Stomach smooth muscle (tissue), 2 donors: ENCODE measurements around the gene MAG.

Experiments
- H3K27ac ChIP-seq: one replicate; pipeline ENCODE4 v1.7.0; 2013; ENCODE audit warnings: mild to moderate bottlenecking, low read length, inconsistent platforms
- H3K27me3 ChIP-seq, 2 donors: one replicate each; pipeline ENCODE4 v1.7.0; 2013; ENCODE audit warnings: low read length in 2 of 2; ENCODE audit not compliant: insufficient read depth in 2 of 2, control insufficient read depth in 1 of 2
- H3K36me3 ChIP-seq, 2 donors: one replicate each; pipeline ENCODE4 v1.7.0; 2013; ENCODE audit warnings: low read length in 2 of 2; ENCODE audit not compliant: control insufficient read depth in 2 of 2, insufficient read depth in 2 of 2
- H3K4me1 ChIP-seq: one replicate; pipeline ENCODE4 v1.7.0; 2013; ENCODE audit warnings: low read length; ENCODE audit not compliant: control insufficient read depth, insufficient read depth
- H3K4me3 ChIP-seq, 2 donors: one replicate each; pipeline ENCODE4 v1.7.0; 2013; ENCODE audit warnings: low read length in 2 of 2
- H3K9ac ChIP-seq, 2 donors: one replicate each; pipeline ENCODE4 v1.7.0; 2013; ENCODE audit warnings: low read length in 2 of 2, mild to moderate bottlenecking in 1 of 2
- H3K9me3 ChIP-seq, 2 donors: one replicate each; pipeline ENCODE4 v1.7.0; 2013; ENCODE audit warnings: low read length in 2 of 2; ENCODE audit not compliant: control insufficient read depth in 2 of 2
- donor health status: healthy.
- donor health status: Pancreatic carcinoma.

Gene MAG

GRCh38 chr19:35303357-35303915 lies 11.5 kb downstream of the MAG start:
- no peaks in the 10 kb centered on the region for H3K9me3 ChIP-seq
- no peak overlapping the region for H3K9ac ChIP-seq
- no peaks in the 10 kb centered on the region for H3K4me1 ChIP-seq
- no peak overlapping the region for H3K27ac ChIP-seq
- peaks cover 2 to 25% of the 10 kb centered on the region in 2 donors for H3K27me3 ChIP-seq
- no peaks in the 10 kb centered on the region for H3K36me3 ChIP-seq
- no peak overlapping the region for H3K4me3 ChIP-seq

DNA sequence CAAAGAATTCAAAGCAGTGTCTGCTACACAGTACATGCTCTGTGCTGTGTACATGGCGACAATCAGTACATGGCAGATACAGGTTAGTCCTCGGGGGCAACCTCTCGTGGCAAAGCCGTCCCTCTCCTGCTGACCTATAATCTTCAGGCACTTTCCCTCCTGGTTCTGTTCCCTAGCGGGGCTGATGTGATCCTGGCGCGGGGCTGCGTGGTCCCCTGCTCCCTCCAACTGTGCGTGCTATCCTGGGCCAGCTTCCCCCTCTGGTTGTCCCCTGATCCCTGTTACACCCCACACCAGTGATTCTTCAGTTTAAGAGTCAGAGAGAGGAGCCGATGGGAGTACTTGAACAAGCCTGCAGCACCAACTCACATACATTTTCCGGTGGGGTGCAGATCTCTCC lies 12.1 kb downstream of the MAG start:
- peaks cover 2 to 19% of the 10 kb centered on the region in 2 donors for H3K27me3 ChIP-seq
- no peak overlapping the region for H3K27ac ChIP-seq
- no peaks in the 10 kb centered on the region for H3K9me3 ChIP-seq
- H3K4me3 ChIP-seq: no peak overlapping the region
- H3K4me1 ChIP-seq: no peaks in the 10 kb centered on the region
- H3K9ac ChIP-seq: no peak overlapping the region
- H3K36me3 ChIP-seq: no peaks in the 10 kb centered on the region

DNA sequence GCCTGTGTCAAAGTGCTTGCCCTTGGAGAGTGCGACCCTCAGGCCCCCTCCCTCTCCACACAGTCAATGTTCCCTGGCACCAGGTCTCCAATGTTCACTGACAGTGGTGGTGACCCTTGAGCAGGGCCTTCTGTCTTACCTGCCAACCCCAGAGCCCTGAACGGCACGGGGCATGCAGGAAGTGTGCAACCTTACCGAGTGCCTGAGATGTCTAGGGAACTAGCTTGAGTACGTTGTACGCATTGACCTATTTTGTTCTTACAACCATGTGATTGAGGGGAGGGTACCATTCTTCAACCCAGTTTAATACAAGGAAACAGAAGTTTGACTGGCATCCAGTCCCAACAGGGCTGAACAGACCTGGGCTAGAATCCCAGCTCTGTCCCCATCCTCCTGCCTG lies 13.2 kb downstream of the MAG start:
- Histone ChIP-seq H3K27me3 (peaks cover 2 to 21% of the 10 kb centered on the region in 2 donors), H3K4me1 (no peaks in the 10 kb centered on the region), H3K9me3 (no peaks in the 10 kb centered on the region), H3K36me3 (no peaks in the 10 kb centered on the region), H3K27ac (no peak overlapping the region), H3K4me3 (no peak overlapping the region), H3K9ac (no peak overlapping the region)

- no peak overlapping the region for H3K9ac ChIP-seq
- no peaks in the 10 kb centered on the region for H3K4me1 ChIP-seq
- H3K27me3 ChIP-seq: peaks cover 2 to 18% of the 10 kb centered on the region in 2 donors
- no peak overlapping the region for H3K27ac ChIP-seq
- H3K4me3 ChIP-seq: no peak overlapping the region
- H3K36me3 ChIP-seq: no peaks in the 10 kb centered on the region
- no peaks in the 10 kb centered on the region for H3K9me3 ChIP-seq
Observed at GRCh38 chr19:35306473-35307246, 14.7 kb downstream of the MAG start.

- Histone ChIP-seq H3K9ac (no peak overlapping the region), H3K9me3 (no peaks in the 10 kb centered on the region), H3K36me3 (no peaks in the 10 kb centered on the region), H3K27ac (no peak overlapping the region), H3K27me3 (peaks cover 3 to 14% of the 10 kb centered on the region in 2 donors), H3K4me1 (no peaks in the 10 kb centered on the region), H3K4me3 (no peak overlapping the region)
Observed at GRCh38 chr19:35307931-35308330, 16.0 kb downstream of the MAG start.

GRCh38 chr19:35308910-35309309 lies 16.9 kb downstream of the MAG start:
- H3K9ac ChIP-seq: no peak overlapping the region
- no peaks in the 10 kb centered on the region for H3K36me3 ChIP-seq
- H3K27ac ChIP-seq: no peak overlapping the region
- no peak overlapping the region for H3K4me3 ChIP-seq
- no peaks in the 10 kb centered on the region for H3K4me1 ChIP-seq
- H3K9me3 ChIP-seq: no peaks in the 10 kb centered on the region
- peaks cover 3 to 12% of the 10 kb centered on the region in 2 donors for H3K27me3 ChIP-seq

- no peak overlapping the region for H3K4me3 ChIP-seq
- H3K4me1 ChIP-seq: no peaks in the 10 kb centered on the region
- H3K9ac ChIP-seq: no peak overlapping the region
- H3K27me3 ChIP-seq: peaks cover 3 to 9% of the 10 kb centered on the region in 2 donors
- no peaks in the 10 kb centered on the region for H3K9me3 ChIP-seq
- no peaks in the 10 kb centered on the region for H3K36me3 ChIP-seq
- H3K27ac ChIP-seq: no peak overlapping the region
Observed at GRCh38 chr19:35309481-35310279, 17.7 kb downstream of the MAG start.

GRCh38 chr19:35310331-35310730 lies 18.4 kb downstream of the MAG start:
- no peak overlapping the region for H3K27ac ChIP-seq

DNA sequence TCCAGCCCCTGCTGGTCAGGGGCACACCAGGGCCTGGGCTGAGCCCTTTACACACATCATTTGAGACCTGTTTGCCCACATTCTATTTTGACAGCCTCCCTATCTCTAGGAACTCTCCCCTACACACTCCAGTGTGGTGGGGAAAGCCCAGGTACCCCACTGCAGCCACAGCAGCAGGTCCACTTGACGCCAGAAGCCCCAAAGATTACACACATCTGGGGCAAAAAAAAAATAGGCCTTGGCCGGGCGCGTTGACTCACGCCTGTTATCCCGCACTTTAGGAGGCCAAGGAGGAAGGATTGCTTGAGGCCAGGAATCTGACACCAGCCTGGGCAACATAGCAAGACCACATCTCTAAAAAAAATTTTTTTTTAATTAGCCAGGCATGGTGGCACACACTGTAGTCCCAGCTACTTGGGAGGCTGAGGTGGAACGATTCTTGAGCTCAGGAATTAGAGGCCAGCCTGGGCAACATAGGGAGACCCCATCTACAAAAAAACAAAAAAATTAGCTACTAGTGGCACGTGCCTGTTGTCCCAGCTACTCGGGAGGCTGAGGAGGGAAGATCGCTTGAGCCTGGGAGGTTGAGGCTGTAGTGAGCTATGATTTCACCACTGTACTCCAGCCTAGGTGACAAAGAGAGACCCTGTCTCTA lies 19.0 kb downstream of the MAG start:
- H3K4me1 ChIP-seq: no peaks in the 10 kb centered on the region
- H3K4me3 ChIP-seq: no peak overlapping the region
- peaks cover 3 to 6% of the 10 kb centered on the region in 2 donors for H3K27me3 ChIP-seq
- no peaks in the 10 kb centered on the region for H3K9me3 ChIP-seq
- no peaks in the 10 kb centered on the region for H3K36me3 ChIP-seq
- H3K9ac ChIP-seq: no peak overlapping the region
- H3K27ac ChIP-seq: no peak overlapping the region

More at GRCh38 chr19:35310331-35310730, 18.4 kb downstream of the MAG start:
- Histone ChIP-seq H3K4me1 (no peaks in the 10 kb centered on the region), H3K9ac (no peak overlapping the region), H3K4me3 (no peak overlapping the region), H3K36me3 (no peaks in the 10 kb centered on the region), H3K27me3 (peaks cover 3 to 6% of the 10 kb centered on the region in 2 donors), H3K9me3 (no peaks in the 10 kb centered on the region)

DNA sequence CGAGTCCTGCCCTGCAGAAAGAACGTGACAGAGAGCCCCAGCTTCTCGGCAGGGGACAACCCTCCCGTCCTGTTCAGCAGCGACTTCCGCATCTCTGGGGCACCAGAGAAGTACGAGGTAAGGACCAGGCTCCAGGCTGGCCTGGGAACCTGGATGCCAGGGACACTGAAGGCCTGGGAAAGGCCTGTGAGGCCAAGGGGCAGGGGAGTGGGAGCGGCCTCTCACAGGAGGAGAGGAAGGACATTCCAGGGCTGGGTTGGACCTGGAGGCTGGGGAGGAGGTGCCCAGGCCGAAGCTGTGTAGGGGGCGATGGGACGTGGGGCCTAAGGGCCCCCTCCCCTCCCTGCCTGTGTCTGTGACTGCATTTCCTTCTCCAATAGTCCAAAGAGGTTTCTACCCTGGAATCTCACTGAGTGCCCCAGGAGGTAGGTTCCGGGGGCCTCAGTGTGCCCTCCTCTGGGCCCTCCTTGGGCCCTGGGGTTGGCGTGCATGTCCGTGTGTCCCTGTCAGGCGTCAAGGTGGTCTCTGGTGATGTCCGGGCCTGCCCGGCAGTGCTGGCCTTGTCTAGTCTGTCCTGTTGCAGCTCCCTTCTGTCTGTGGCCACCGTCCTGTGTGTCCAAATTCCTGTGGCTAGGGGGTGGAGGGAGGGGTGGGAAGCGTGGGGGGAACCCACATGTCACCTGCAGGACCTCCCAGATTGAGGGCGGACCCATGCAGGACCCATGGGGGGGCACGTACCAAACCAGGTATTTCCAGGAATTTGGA lies 20.1 kb downstream of the MAG start:
- Histone ChIP-seq H3K4me3 (no peak overlapping the region), H3K27me3 (peaks cover 3 to 9% of the 10 kb centered on the region in 2 donors), H3K27ac (no peak overlapping the region), H3K4me1 (no peaks in the 10 kb centered on the region), H3K9ac (no peak overlapping the region), H3K36me3 (no peaks in the 10 kb centered on the region), H3K9me3 (no peaks in the 10 kb centered on the region)
